GM19397 (cell line): ENCODE results near the gene LRRC8B.
"Not testable (repeated sequence)": the region's sequence is repeated elsewhere in the genome, so short reads cannot be mapped to it uniquely, and the experiment has no call there.

Experiments used
- ATAC-seq: cut with Tn5 transposase; IDR thresholded peaks from one replicate; pipeline ENCODE4 v1.9.1; 2021; ENCODE audit warnings: mild to moderate bottlenecking, moderate library complexity; ENCODE audit not compliant: unreplicated experiment

Gene LRRC8B

GRCh38 chr1:89523572-89524368, 859 bp upstream of the LRRC8B start:
- ATAC-seq = peak; percentile 28

- no peak for ATAC-seq
These were observed 683 bp downstream of the LRRC8B start for GRCh38 chr1:89525169-89525855.

- ATAC-seq = no peak
These were observed 2.6 kb downstream of the LRRC8B start for GRCh38 chr1:89527256-89527655.

GRCh38 chr1:89527750-89528381, 3.2 kb downstream of the LRRC8B start:
- ATAC-seq = no peak

GRCh38 chr1:89528382-89528780, 3.8 kb downstream of the LRRC8B start:
- no peak for ATAC-seq

- no peak for ATAC-seq
These were observed 4.6 kb downstream of the LRRC8B start for GRCh38 chr1:89529196-89529595.

GRCh38 chr1:89530444-89531089, 5.9 kb downstream of the LRRC8B start:
- no peak for ATAC-seq

GRCh38 chr1:89531480-89532139, 7.0 kb downstream of the LRRC8B start:
- no peak for ATAC-seq

GRCh38 chr1:89532228-89532627, 7.6 kb downstream of the LRRC8B start:
- ATAC-seq = no peak

GRCh38 chr1:89532866-89533265, 8.2 kb downstream of the LRRC8B start:
- ATAC-seq = no peak

- ATAC-seq = no peak
These were observed 10.9 kb downstream of the LRRC8B start for GRCh38 chr1:89535537-89535936.

- no peak for ATAC-seq
These were observed 12.1 kb downstream of the LRRC8B start for GRCh38 chr1:89536555-89537341.

GRCh38 chr1:89538361-89538760, 13.7 kb downstream of the LRRC8B start:
- no peak for ATAC-seq

- ATAC-seq = no peak
These were observed 14.5 kb downstream of the LRRC8B start for GRCh38 chr1:89539128-89539527.

GRCh38 chr1:89540406-89540970, 15.9 kb downstream of the LRRC8B start:
- ATAC-seq = no peak

GRCh38 chr1:89542345-89542744, 17.7 kb downstream of the LRRC8B start:
- no peak for ATAC-seq

- ATAC-seq = not testable (repeated sequence)
These were observed 19.0 kb downstream of the LRRC8B start for GRCh38 chr1:89543632-89544031.

GRCh38 chr1:89545264-89546038, 20.8 kb downstream of the LRRC8B start:
- no peak for ATAC-seq
